H9 (cell line): Measurements from ENCODE around the gene CLPSL2. TPM values are rescaled to one million over a fixed set of nuclear protein-coding genes. Genes with fewer than 3 reads are reported as not detected.

Experiments used
- DNase-seq: peaks from one replicate; pipeline ENCODE4 v3.0.0-alpha.2; 2017
- H2AFZ ChIP-seq: one replicate; pipeline ENCODE4 v1.6.1; 2013; ENCODE audit warnings: mild to moderate bottlenecking, low read length, control low read depth, moderate library complexity
- H2AK5ac ChIP-seq: 2 replicates; pipeline ENCODE4 v1.6.1; 2013; ENCODE audit warnings: low read length, control low read depth, mixed read lengths; ENCODE audit not compliant: insufficient read length
- H2BK120ac ChIP-seq: one replicate; pipeline ENCODE4 v1.6.1; 2013; ENCODE audit warnings: low read depth, mild to moderate bottlenecking, low read length, control low read depth, inconsistent platforms; ENCODE audit not compliant: poor library complexity, severe bottlenecking
- H2BK12ac ChIP-seq: 2 replicates; pipeline ENCODE4 v1.6.1; 2013; ENCODE audit warnings: low read length, control low read depth, mixed read lengths, low read depth; ENCODE audit not compliant: insufficient read length
- H2BK15ac ChIP-seq: 2 replicates; pipeline ENCODE4 v1.6.1; 2013; ENCODE audit warnings: low read depth, low read length, control low read depth
- H2BK20ac ChIP-seq: one replicate; pipeline ENCODE4 v1.6.1; 2013; ENCODE audit warnings: low read depth, mild to moderate bottlenecking, low read length, control low read depth, inconsistent platforms; ENCODE audit not compliant: poor library complexity, severe bottlenecking
- H2BK5ac ChIP-seq: 2 replicates; pipeline ENCODE4 v1.6.1; 2013; ENCODE audit warnings: low read length, control low read depth, mixed read lengths; ENCODE audit not compliant: insufficient read length
- H3K14ac ChIP-seq: 2 replicates; pipeline ENCODE4 v1.6.1; 2013; ENCODE audit warnings: low read length, control low read depth; ENCODE audit not compliant: insufficient read depth
- H3K18ac ChIP-seq: 2 replicates; pipeline ENCODE4 v1.6.1; 2013; ENCODE audit warnings: low read depth, mild to moderate bottlenecking, mixed read lengths, low read length, control low read depth; ENCODE audit not compliant: insufficient read length
- H3K23ac ChIP-seq: 2 replicates; pipeline ENCODE4 v1.6.1; 2013; ENCODE audit warnings: low read length, control low read depth, mixed read lengths, low read depth; ENCODE audit not compliant: insufficient read length
- H3K23me2 ChIP-seq: 2 replicates; pipeline ENCODE4 v1.6.1; 2013; ENCODE audit warnings: low read depth, mild to moderate bottlenecking, mixed read lengths, low read length, control low read depth; ENCODE audit not compliant: insufficient read length, poor library complexity, severe bottlenecking
- H3K27ac ChIP-seq: 2 replicates; pipeline ENCODE4 v1.5.1; 2013; ENCODE audit warnings: low read length, control low read depth, mixed read lengths, low read depth; ENCODE audit not compliant: insufficient read length
- H3K27me3 ChIP-seq: 2 replicates; pipeline ENCODE4 v1.6.1; 2013; ENCODE audit warnings: low read length, control low read depth, inconsistent platforms; ENCODE audit not compliant: insufficient read depth
- H3K4ac ChIP-seq: 2 replicates; pipeline ENCODE4 v1.6.1; 2013; ENCODE audit warnings: low read depth, mild to moderate bottlenecking, control low read depth, inconsistent platforms, low read length, moderate library complexity
- H3K4me1 ChIP-seq: 2 replicates; pipeline ENCODE4 v1.6.1; 2013; ENCODE audit warnings: low read length, control low read depth, inconsistent platforms; ENCODE audit not compliant: insufficient read depth
- H3K4me2 ChIP-seq: 2 replicates; pipeline ENCODE4 v1.6.1; 2013; ENCODE audit warnings: low read length, control low read depth, mixed read lengths; ENCODE audit not compliant: insufficient read length, insufficient read depth
- H3K56ac ChIP-seq: 2 replicates; pipeline ENCODE4 v1.6.1; 2013; ENCODE audit warnings: low read depth, mild to moderate bottlenecking, mixed read lengths, low read length, control low read depth; ENCODE audit not compliant: insufficient read length
- H3K79me1 ChIP-seq: 2 replicates; pipeline ENCODE4 v1.6.1; 2013; ENCODE audit warnings: low read depth, mild to moderate bottlenecking, moderate library complexity, low read length, control low read depth, inconsistent platforms; ENCODE audit not compliant: insufficient read depth, poor library complexity, severe bottlenecking
- H3K79me2 ChIP-seq: 2 replicates; pipeline ENCODE4 v1.6.1; 2013; ENCODE audit warnings: low read length, control low read depth, inconsistent platforms; ENCODE audit not compliant: insufficient read depth
- H3K9ac ChIP-seq: 2 replicates; pipeline ENCODE4 v1.6.1; 2013; ENCODE audit warnings: low read length, control low read depth, mixed read lengths; ENCODE audit not compliant: insufficient read length; ENCODE audit errors: extremely low read depth
- H3K9me3 ChIP-seq: one replicate; pipeline ENCODE4 v1.6.1; 2013; ENCODE audit warnings: low read depth, low read length, inconsistent platforms; ENCODE audit not compliant: control insufficient read depth
- H3T11ph ChIP-seq: one replicate; pipeline ENCODE4 v1.6.1; 2013; ENCODE audit warnings: mild to moderate bottlenecking, low read length, control low read depth, inconsistent platforms
- H4K20me1 ChIP-seq: one replicate; pipeline ENCODE4 v1.6.1; 2013; ENCODE audit not compliant: control insufficient read depth, insufficient read length, insufficient read depth
- H4K5ac ChIP-seq: 2 replicates; pipeline ENCODE4 v1.6.1; 2013; ENCODE audit warnings: low read depth, mild to moderate bottlenecking, mixed read lengths, low read length, control low read depth; ENCODE audit not compliant: insufficient read length
- H4K8ac ChIP-seq: replicated peaks from 2 replicates; pipeline ENCODE4 v1.6.1; 2013; ENCODE audit warnings: low read length, control low read depth, mixed read lengths, low read depth; ENCODE audit not compliant: insufficient read length
- H4K91ac ChIP-seq: 2 replicates; pipeline ENCODE4 v1.6.1; 2013; ENCODE audit warnings: low read depth, mild to moderate bottlenecking, moderate library complexity, mixed read lengths, low read length, control low read depth; ENCODE audit not compliant: insufficient read length
- H3K27ac Mint-ChIP-seq, 3 experiments: 2 replicates in 2 of 3; 3 replicates in 1 of 3; pipeline ENCODE4 v1.8.0; 2020 to 2021; ENCODE audit warnings: mixed read lengths in 3 of 3, mild to moderate bottlenecking in 1 of 3, moderate library complexity in 1 of 3
- H3K27me3 Mint-ChIP-seq: 2 replicates; pipeline ENCODE4 v1.8.0; 2021; ENCODE audit warnings: low read depth, mild to moderate bottlenecking, moderate library complexity, mixed read lengths
- H3K36me3 Mint-ChIP-seq, 3 experiments: 2 replicates in 2 of 3; 3 replicates in 1 of 3; pipeline ENCODE4 v1.8.0; 2020 to 2021; ENCODE audit warnings: low read depth in 3 of 3, mixed read lengths in 3 of 3; ENCODE audit not compliant: insufficient read depth in 1 of 3
- H3K4me1 Mint-ChIP-seq, 2 experiments: 2 replicates each; pipeline ENCODE4 v1.8.0; 2020; ENCODE audit warnings: mixed read lengths in 2 of 2
- H3K4me3 Mint-ChIP-seq, 2 experiments: 2 replicates in 1 of 2; 3 replicates in 1 of 2; pipeline ENCODE4 v1.8.0; 2020 to 2021; ENCODE audit warnings: mild to moderate bottlenecking in 2 of 2, mixed read lengths in 2 of 2, moderate library complexity in 1 of 2
- H3K9me3 Mint-ChIP-seq, 2 experiments: 2 replicates in 1 of 2; 3 replicates in 1 of 2; pipeline ENCODE4 v1.8.0; 2020; ENCODE audit warnings: mild to moderate bottlenecking in 2 of 2, mixed read lengths in 2 of 2, moderate library complexity in 1 of 2
- CTCF ChIP-seq: fragments of 200-600 bp; sonication (generic); conservative IDR thresholded peaks from 3 replicates; pipeline ENCODE4 v1.8.0; 2021; ENCODE audit warnings: antibody characterized with exemption, mild to moderate bottlenecking
- WGBS: extraction: QIAGEN DNeasy Blood & Tissue Kit; methylation state at CpG from one replicate; pipeline ENCODE4 v1.1.7; 2013; ENCODE audit warnings: missing lambda C conversion rate, low lambda C conversion rate, mixed read lengths; ENCODE audit not compliant: insufficient read length; ENCODE audit errors: extremely low coverage; 5-methylcytosine and 5-hydroxymethylcytosine counted together
- total RNA-seq: library from RNA; stranded (reverse); gene quantifications from 2 replicates; pipeline ENCODE4 v1.2.1, GENCODE V29; 2021

Gene CLPSL2
- total RNA-seq, 1 experiment from 2014 or later: 4.4 TPM

GRCh38 chr6:35757456-35758123 is 18.8 kb upstream of the CLPSL2 start:
- no peaks in the 10 kb centered on the region for H3K9me3 ChIP-seq
- H3K79me1 ChIP-seq: no peaks in the 10 kb centered on the region
- H3K27me3 Mint-ChIP-seq: no peaks in the 10 kb centered on the region; the same call in 1 of the 2 replicates
- H3K14ac ChIP-seq: no peak overlapping the region
- H3K4me1 Mint-ChIP-seq: peaks cover 47 to 52% of the 10 kb centered on the region in 2 experiments
- no peak overlapping the region for H2BK15ac ChIP-seq
- peak overlapping the region in 1 of 2 experiments; percentile 52; a peak in 1 of 5 replicates for H3K4me3 Mint-ChIP-seq
- no peak overlapping the region for H4K8ac ChIP-seq
- H3K4ac ChIP-seq: no peak overlapping the region
- H3K9me3 Mint-ChIP-seq: peaks cover 0 to 4% of the 10 kb centered on the region in 2 experiments; a peak in 2 of 5 replicates
- no peak overlapping the region for H3K56ac ChIP-seq
- H3K27me3 ChIP-seq: no peaks in the 10 kb centered on the region
- H2BK120ac ChIP-seq: no peak overlapping the region
- H4K91ac ChIP-seq: no peak overlapping the region
- no peak overlapping the region for H2BK12ac ChIP-seq
- no peak overlapping the region for H3K18ac ChIP-seq
- H3K23me2 ChIP-seq: no peaks in the 10 kb centered on the region
- no peak overlapping the region for H3K9ac ChIP-seq
- no peak overlapping the region for H2AK5ac ChIP-seq
- peak overlapping the region; percentile 16 to 94 (median 93); a peak in 5 of 7 replicates for H3K27ac Mint-ChIP-seq
- no peak overlapping the region for H4K5ac ChIP-seq
- H3K79me2 ChIP-seq: no peaks in the 10 kb centered on the region
- H2AFZ ChIP-seq: no peak overlapping the region
- H4K20me1 ChIP-seq: no peaks in the 10 kb centered on the region
- H3K27ac ChIP-seq: no peak overlapping the region
- H3K23ac ChIP-seq: no peak overlapping the region
- no peak overlapping the region for H2BK5ac ChIP-seq
- no CpG with 5 or more reads among the region's 10 CpGs for WGBS
- H3T11ph ChIP-seq: no peak overlapping the region
- H2BK20ac ChIP-seq: no peak overlapping the region
- peak; percentile 74 for TF ChIP-seq CTCF
- H3K4me1 ChIP-seq: peaks cover 15% of the 10 kb centered on the region; the same call in 1 of the 2 replicates
- DNase-seq: peak; percentile 80
- peaks cover 0 to 10% (median 0%) of the 10 kb centered on the region in 3 experiments; a peak in 4 of 7 replicates for H3K36me3 Mint-ChIP-seq
- H3K4me2 ChIP-seq: no peak overlapping the region
